Raji (cell line): ENCODE results near the gene EMILIN3.

Experiments used
- POLR2A ChIP-seq: IDR thresholded peaks from 2 replicates; pipeline ENCODE4 v1.6.1; 2011; ENCODE audit warnings: low read depth, low read length, control low read depth; ENCODE audit not compliant: insufficient read depth

The EMILIN3 gene, protein sequence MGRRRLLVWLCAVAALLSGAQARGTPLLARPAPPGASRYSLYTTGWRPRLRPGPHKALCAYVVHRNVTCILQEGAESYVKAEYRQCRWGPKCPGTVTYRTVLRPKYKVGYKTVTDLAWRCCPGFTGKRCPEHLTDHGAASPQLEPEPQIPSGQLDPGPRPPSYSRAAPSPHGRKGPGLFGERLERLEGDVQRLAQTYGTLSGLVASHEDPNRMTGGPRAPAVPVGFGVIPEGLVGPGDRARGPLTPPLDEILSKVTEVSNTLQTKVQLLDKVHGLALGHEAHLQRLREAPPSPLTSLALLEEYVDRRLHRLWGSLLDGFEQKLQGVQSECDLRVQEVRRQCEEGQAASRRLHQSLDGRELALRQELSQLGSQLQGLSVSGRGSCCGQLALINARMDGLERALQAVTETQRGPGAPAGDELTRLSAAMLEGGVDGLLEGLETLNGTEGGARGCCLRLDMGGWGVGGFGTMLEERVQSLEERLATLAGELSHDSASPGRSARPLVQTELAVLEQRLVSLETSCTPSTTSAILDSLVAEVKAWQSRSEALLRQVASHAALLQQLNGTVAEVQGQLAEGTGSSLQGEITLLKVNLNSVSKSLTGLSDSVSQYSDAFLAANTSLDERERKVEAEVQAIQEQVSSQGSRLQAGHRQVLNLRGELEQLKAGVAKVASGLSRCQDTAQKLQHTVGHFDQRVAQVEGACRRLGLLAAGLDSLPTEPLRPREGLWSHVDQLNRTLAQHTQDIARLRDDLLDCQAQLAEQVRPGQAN

DNA sequence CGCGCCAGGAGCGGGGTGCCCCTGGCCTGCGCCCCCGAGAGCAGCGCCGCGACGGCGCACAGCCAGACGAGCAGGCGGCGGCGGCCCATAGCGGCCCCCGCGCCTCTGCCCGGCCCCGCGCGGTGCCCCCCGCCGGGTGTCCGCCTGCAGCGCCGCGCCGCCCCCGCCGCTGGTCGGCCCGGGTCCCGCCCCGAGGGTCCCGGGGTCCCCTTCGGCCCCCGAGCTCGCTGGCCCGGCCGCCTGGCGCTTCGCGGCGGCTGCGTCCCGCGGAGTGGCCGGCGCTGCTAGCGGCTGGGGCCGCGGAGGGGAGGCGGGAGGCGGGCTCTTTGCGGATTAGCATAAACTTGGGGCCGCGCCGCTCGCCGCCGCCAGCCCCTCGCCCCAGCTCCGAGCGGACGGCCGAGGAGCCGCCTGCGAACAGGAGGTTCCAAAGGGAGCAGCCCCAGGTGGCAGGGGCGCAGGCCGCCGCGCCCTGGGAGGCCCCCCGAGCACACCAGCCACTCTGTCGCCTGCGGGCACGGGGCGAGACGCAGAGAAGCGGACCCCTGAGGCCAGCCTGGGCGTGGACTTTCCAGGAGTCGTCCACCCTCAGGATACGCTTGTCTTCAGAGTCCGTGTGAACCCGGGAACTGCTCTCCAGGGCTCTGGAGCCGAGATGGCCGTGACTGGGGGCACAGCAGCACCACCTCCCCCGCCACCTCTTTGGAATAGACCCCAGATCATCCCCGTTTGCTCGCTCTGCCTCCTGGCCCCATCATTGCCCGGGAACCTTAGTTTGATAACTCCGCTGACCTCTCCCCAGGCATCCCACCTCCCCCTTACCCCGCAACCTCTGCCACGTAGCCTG, at the start of gene EMILIN3:
TSS of gene EMILIN3 (minus strand) at position 273 of the 847 bp plus-strand sequence. CDS start at position 89, 184 bp downstream.
- no peak for TF ChIP-seq POLR2A

DNA sequence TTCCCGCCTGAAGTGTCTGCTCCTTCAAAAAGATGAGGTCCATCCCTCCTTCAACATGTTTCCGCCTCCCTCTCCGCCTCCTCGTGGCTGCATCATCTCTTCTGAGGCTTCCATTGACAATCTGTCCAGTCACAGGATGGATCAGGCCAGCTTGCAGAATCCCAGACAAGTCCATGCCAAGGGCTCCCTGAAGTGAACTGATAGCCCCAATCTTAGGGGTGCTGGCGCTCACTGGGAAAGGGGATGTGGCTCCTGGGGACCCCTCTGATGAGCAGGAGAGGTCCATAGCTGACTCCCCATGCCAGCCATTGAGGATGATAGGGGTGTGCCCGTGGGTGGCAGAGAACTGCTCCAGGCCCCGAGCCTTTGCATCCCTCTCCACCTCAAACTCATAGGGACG, 48.6 kb upstream of the EMILIN3 start:
- no peak for TF ChIP-seq POLR2A

DNA sequence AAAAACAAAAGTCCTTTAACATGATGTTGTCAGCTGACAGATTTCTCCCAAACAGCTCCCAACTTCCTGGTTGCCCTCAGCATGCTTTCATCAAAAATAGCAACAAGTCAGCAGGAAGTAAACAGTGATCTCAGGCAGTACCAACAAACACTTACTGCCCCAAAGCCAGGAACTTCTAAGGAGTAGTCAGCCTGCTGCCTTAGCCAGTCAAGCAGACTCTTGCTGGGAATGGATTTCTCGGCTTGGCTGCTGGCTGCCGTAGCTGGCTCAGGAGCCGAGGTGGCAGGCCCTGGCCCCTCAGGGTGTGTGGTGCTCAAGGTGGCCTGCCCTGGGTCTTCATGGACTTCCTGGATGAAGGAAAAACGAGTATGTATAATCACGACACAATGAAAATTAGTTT, 46.6 kb upstream of the EMILIN3 start:
- TF ChIP-seq POLR2A: no peak

DNA sequence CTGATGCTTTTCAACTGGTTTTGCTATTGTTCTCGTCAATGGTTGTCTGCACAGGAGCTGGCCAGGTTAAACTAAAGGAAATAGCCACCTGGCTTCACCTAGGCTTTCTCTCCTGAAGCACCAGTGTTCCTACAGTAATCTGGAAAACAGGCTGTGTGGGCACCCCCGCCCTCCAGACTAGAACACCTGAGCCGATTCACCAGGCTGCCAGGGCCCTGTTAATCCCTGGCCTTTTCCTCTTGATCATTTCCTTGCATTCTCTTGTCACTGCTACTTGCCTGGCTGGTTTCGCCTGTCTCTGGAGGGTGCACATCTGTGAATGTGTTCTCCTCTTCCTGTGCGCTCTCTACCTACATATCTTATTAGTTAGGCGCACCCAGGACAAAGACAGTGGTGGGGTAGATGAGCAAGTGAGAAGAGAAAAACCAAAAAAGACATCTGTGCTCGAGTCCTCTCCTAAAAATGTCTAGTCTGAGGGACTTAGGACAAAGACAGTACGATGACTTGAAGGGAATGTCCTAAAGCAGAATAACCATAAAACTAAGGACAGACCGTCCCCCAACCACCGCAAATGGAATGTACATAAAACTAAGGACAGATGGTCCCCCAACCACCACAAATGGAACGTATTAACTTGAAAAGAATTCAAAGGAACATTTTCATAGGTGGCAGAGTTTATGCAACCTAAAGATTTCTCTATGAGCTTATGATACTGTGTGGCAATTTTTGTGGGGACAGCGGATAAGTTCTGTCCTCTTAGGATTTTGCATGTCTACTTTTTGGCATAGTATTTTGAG, 45.9 kb upstream of the EMILIN3 start:
- TF ChIP-seq POLR2A: no peak

DNA sequence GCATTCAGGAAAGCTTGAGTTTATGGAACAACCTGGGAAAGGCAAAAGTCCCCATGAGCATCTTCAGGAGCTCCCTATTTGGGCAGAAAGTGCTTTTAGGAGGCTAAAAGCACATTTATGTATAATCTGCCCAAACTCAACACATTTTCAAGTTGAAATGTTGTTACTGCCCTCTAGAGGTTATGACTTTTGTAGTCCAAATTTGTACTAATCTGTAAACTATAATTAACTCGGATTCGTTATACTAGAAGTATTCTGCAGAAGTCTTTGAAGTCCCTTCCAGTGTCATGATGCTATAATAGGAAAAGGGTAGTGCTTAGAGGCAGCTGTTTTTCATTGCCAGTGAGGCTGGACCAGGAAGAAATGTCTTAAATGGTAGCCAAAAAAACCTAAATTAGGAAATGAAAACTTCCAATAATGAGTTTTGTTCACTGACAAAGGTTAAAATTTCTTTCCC, 44.8 kb upstream of the EMILIN3 start:
- TF ChIP-seq POLR2A: no peak

DNA sequence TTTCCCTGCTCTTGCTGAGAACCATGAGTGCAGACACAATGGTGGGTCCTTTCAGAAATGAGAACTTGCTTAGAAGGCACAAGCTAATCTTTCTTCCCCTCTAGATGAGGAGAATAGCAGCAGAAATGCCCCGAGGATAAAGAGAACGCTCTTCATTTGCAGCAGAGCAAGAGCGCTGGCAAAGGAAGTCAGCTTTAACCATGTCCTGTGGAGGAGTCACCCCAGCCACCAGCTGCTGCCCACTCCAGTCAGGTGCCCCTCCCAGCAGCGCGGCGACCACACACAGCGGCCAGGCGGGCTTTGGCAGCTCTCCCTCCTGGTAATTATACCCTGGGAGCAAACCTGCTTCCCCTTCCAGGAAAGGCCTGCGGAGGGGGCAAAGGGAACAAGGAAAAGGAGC, 42.4 kb upstream of the EMILIN3 start:
- no peak for TF ChIP-seq POLR2A

DNA sequence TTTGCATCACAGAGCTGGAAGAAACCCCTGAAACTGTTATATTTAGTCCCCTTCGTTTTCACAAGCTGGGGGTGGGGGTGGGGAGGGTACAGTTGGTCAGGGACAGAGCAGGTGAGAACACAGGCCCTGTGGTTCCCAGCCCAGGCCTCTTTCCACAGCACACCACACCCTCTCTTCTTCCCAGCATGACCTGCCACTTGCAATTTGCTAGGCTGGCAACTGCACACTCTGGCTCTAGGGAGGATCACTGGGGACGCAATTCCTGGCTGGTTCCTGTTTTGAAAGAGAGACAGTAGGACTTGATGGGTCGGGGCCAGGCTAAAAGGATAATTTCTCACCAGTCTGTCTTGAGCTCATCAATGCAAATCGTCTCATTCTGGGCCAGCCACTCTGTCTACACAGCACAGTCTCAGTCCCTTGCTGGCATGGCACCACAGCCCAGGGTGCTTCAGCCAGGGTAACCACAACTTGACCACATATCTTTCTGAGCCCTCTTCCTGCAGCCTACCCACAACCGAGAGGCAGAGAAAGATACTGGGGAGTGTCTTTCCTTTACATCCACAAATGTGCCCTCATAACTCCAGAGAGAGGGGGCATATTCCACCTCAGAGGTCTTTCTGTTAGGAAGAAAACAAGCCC, 41.7 kb upstream of the EMILIN3 start:
- no peak for TF ChIP-seq POLR2A

DNA sequence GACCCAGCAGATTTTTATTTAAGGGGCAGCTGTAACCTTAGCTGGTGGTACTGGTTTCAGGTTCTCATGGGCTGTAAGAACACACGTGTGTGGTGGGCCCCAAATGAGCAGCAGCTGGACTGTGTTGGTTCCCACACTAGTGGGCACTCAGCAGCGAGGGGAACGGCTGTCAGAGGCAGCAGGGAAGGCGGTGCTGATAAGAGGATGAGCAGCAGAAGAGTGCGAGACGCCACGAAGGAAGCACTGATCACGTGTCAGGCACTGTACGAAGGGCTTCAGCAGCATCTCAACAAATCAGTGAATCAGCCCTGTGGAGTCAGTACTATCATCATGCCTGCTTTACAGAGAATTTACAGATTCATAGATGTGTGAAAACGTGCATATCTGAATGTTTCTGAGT, 41.0 kb upstream of the EMILIN3 start:
- TF ChIP-seq POLR2A: no peak

DNA sequence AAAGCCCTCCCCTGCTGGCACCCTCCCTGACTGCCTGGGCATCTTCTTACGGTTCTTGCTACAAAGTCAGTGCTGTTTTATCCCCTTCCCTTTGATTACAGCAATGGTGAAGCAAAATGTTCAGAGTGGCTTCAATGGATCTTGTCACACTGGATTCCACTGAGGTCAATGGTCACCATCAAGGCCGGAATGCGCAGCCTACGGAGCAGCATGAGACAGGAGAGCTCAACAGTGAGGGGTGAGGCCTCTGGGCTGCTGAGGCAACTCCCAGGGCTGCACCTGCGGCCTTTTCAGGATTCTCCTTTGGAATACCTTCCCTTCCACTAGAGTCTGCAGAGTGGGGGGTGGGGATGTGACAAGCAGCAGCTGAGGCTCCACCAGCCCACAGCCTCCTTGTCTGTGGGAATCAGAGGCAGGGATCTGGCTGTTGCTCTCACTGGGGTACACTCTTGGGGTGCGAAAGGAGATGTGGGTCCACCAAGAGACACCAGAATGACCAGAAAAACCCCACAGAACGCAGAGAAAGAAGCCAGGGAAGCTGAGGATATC, 40.4 kb upstream of the EMILIN3 start:
- TF ChIP-seq POLR2A: no peak

DNA sequence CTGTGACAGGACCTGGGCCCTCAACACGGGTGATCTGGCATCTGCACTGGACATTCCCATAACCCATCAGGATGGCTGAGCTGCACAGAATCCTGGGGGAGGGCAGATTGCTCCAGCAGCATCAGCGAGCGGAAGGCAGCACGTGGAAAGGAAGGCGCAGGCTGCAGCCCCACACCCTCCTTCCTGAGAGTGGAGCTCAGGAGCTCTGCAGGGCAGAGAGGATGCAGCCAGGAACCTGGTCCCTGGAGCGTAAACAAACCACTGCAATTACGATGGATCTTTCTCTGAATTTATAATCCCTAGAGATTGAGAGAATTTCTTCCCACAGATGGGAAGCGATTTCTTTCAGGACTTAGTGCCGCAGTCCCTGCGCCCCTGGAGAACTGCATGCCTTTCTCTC, 39.7 kb upstream of the EMILIN3 start:
- no peak for TF ChIP-seq POLR2A

DNA sequence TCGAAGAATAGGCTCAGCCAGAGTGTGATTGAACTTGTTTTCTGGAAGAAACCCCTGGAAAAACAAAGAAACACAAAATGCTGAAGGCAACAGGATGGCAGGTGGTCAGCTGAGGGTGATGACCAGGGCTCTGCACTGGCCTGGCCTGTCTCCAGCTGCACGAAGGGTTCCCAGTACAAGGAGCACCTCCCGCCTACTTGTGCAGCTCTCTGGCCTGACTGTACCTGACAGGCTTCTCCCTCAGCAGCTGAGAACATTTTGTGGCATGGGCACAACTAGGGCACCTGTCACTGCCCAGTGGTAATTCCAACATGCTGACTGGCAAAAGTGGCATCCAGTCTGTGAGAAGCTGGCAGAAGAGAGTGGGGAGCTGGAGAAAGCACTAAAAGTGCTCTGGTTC, 38.8 kb upstream of the EMILIN3 start:
- TF ChIP-seq POLR2A: no peak

DNA sequence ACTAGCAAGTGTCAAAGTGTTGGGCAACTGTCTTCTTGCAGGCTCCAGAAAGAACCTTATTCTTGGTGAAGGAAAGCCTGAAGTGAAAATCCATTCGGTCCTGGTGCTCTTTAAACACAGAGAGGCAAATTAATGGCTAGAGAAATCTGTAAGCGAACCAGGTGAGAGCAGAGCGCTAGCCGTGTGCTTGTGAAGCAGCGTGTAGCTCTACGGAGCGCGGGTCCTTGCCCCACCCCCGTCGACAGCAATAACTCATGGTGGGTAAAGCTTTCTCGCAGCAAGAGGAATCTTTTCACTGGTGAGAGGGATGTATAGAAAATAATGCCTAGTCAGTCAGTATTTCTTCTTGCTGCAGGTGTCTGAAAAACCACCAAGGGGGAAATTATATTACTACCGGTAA, 37.0 kb upstream of the EMILIN3 start:
- TF ChIP-seq POLR2A: no peak

DNA sequence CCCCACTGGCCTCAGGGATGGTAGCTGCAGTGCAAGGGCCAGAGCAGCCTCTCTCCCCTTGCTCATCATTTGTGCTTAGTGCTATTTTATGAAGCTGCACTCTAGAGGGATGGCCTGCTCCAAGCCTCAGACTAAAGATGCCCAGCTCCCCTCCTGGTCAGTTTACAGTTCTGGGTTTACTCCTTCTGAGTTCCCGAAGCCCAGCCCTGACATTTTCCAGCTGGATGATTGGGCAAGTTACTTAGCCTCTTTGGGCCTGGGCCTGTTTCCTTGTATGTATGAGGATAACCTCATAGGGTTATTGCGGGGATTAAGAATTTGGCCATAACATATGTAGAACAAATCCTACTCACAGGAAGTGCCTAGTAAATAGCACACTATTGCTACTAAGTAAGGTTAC, 31.8 kb upstream of the EMILIN3 start:
- TF ChIP-seq POLR2A: no peak

DNA sequence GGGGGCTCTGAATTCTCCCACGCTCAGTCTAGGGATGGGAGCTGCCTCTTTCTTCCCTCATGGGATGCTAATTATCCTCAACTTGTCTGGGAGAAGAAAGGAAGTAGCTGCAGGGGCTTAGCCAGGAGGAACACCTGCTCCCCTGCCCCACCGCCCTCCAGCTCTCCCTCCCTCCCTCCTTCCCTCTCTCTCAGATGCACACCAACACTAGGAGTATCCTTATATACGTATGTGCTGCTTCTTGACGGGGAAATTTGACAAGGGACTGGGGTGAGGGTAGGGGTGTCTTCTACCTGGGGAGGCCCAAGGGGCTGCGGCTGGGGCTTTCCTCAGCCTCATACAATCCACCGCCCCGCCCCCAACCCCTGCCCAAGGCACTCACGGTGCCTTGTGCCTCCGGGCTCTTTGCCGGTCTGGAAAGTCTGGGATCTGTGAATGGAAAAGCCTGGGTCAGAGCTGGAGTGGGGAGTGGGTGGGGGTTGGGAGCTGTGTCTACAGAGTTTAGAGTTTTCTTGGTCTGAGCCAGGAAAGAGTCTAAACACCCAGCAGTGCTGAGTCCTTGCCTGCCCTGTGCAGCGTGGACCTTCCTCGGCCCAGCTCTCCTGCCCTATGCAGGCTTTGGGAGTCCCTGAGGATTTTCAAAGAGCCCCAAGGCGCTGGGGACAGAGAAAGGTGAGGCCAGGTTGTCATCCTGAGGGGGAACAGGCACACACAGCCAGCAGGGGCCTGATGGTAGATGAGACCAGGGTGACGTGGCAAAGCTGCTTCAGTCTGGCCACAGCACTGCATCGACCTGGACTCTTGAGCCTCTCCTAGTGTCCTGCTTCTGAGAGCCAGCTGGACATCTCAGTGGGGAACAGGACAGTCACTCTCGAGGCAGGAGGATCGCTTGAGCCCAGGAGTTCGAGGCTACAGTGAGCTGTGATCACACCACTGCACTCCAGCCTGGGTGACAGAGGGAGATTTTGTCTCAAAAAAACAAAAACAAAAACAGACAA, 29.3 kb upstream of the EMILIN3 start:
- no peak for TF ChIP-seq POLR2A
